ENCODE measurements around the gene ADAM10.

- no peak for TF ChIP-seq CTCF (IDR thresholded peaks at IDR 0.05)
- TF ChIP-seq POLR2A (IDR thresholded peaks at IDR 0.05), result no peak
Measured at GRCh38 chr15:58546066-58546591, 203.4 kb downstream of the ADAM10 start.
